ENCODE measurements around the gene SYT4. TPM values are rescaled to one million over a fixed set of nuclear protein-coding genes. Genes with fewer than 3 reads are reported as not detected.

Gene SYT4
- total and polyA plus RNA-seq, 2 of the 4 experiments (the other 2 are of a cell fraction): not detected

GRCh38 chr18:43310239-43310638, 32.9 kb upstream of the SYT4 start:
- H3K36me3 ChIP-seq (ENCODE audit: control insufficient read depth, insufficient read depth, low read length): no peaks in the 10 kb centered on the region
- H3K9me3 ChIP-seq (ENCODE audit: control insufficient read depth, insufficient read depth, low read length): peaks cover 2% of the 10 kb centered on the region
- no peak overlapping the region for H2AK9ac ChIP-seq (replicated peaks; ENCODE audit: low read depth, low read length, poor library complexity)
- H2BK5ac ChIP-seq (ENCODE audit: low read depth, low read length, poor library complexity, severe bottlenecking): no peak overlapping the region
- ChIA-PET CTCF (no interaction called here), POLR2A (ENCODE audit: unreplicated experiment) (no interaction called here)
- no peak overlapping the region for H2BK15ac ChIP-seq (ENCODE audit: low read depth, low read length)
- H4K20me1 ChIP-seq (ENCODE audit: insufficient read depth, low read length): no peaks in the 10 kb centered on the region
- H2BK120ac ChIP-seq (ENCODE audit: low read depth, low read length): no peak overlapping the region
- H3K4me1 ChIP-seq (ENCODE audit: control insufficient read depth, insufficient read depth, low read length): no peaks in the 10 kb centered on the region
- H3K27me3 ChIP-seq (ENCODE audit: control insufficient read depth, insufficient read depth, low read length): no peaks in the 10 kb centered on the region
- BruUV-seq (replicated peaks): no TSS peak
- dilution Hi-C loops (cut with HindIII; ENCODE audit: low sequenced_read_pairs, unreplicated experiment) (no loop called here), in situ Hi-C loops (cut with MboI; ENCODE audit: low sequenced_read_pairs) (no loop called here), intact Hi-C loops (cut with micrococcal nuclease) (no loop called here)
- no peak overlapping the region for H2AFZ ChIP-seq (replicated peaks; ENCODE audit: low read length, poor library complexity)
- no peak overlapping the region for H3K18ac ChIP-seq (ENCODE audit: low read depth, low read length)
- no peak overlapping the region for H4K91ac ChIP-seq (ENCODE audit: insufficient read depth, low read depth, low read length)
- H3K14ac ChIP-seq (replicated peaks; ENCODE audit: low read depth, low read length): no peak overlapping the region
- no peak overlapping the region for H4K8ac ChIP-seq (ENCODE audit: low read depth in 2 of 2, low read length in 2 of 2)
- H3K56ac ChIP-seq (ENCODE audit: extremely low read depth, insufficient read depth, low read length): no peak overlapping the region
- ATAC-seq (ENCODE audit: low read depth) (no peak), DNase-seq (no peak)
- no peaks in the 10 kb centered on the region for H3K79me1 ChIP-seq (ENCODE audit: low read depth in 1 of 2, low read length in 2 of 2)
- H4K5ac ChIP-seq (ENCODE audit: low read depth, low read length): no peak overlapping the region
- no peaks in the 10 kb centered on the region for H3K9me1 ChIP-seq (ENCODE audit: insufficient read depth, low read length)
- no peak overlapping the region for H2AK5ac ChIP-seq (ENCODE audit: low read depth, low read length)
- WGBS, 2 experiments (ENCODE audit: extremely low coverage in 2 of 2, insufficient read length in 1 of 2): no CpG with 5 or more reads among the region's 1 CpG
- no peak overlapping the region for H2BK20ac ChIP-seq (ENCODE audit: low read depth, low read length)
- H3K4me2 ChIP-seq (ENCODE audit: low read depth, low read length): no peak overlapping the region
- H3K27ac ChIP-seq (ENCODE audit: insufficient read depth, low read length): no peak overlapping the region
- H3K9ac ChIP-seq (ENCODE audit: low read depth, low read length): no peak overlapping the region
- no peak overlapping the region for H3K4me3 ChIP-seq (ENCODE audit: insufficient read depth, low read depth, low read length)
- no peak overlapping the region for H3K4ac ChIP-seq (ENCODE audit: low read depth, low read length)
- TF ChIP-seq POLR2A (IDR thresholded peaks at IDR 0.05; ENCODE audit: low read depth, low read length) (no peak), RAD21 (IDR thresholded peaks at IDR 0.05; ENCODE audit: low read length) (no peak), CHD1 (IDR thresholded peaks at IDR 0.05; ENCODE audit: low read depth, low read length) (no peak), FOS (IDR thresholded peaks at IDR 0.05; ENCODE audit: low read depth, low read length) (no peak), CTCF (conservative IDR thresholded peaks at IDR 0.05; ENCODE audit: low read depth, low read length) (no peak), ELK1 (IDR thresholded peaks at IDR 0.05; ENCODE audit: borderline replicate concordance, low read depth, low read length) (no peak), MAZ (IDR thresholded peaks at IDR 0.05; ENCODE audit: borderline replicate concordance, low read depth, low read length) (no peak), RCOR1 (IDR thresholded peaks at IDR 0.05; ENCODE audit: insufficient replicate concordance, low read length) (no peak), CEBPB (IDR thresholded peaks at IDR 0.05; ENCODE audit: low read depth, low read length) (no peak)
- H3K23ac ChIP-seq (ENCODE audit: low read depth, low read length): no peak overlapping the region
